HCT116 (cell line): ENCODE data around the gene THRB. TPM values are rescaled to one million over a fixed set of nuclear protein-coding genes. Genes with fewer than 3 reads are reported as not detected.

Source experiments
- ATAC-seq: fragments of 200-7000 bp; cut with Tn5 transposase; 2 replicates; pipeline ENCODE4 v1.9.1; 2020; ENCODE audit warnings: mild to moderate bottlenecking, moderate library complexity
- BruUV-seq: library from RNA; stranded (reverse); fragments of 400-500 nt; replicated peaks from 2 replicates; lab custom pipeline; 2021; lab: Mats Ljungman, UMichigan
- CTCF ChIA-PET: fragments of 300-600 bp; sonication (Branson Sonifier 250); formaldehyde crosslinking; loops from one replicate; lab custom pipeline; 2021; ENCODE audit warnings: antibody characterized with exemption; lab: Charles Lee
- POLR2A ChIA-PET: fragments of 300-600, 350-600 bp; sonication (Branson Sonifier 250); formaldehyde crosslinking; loops from one replicate; lab custom pipeline; 2021; ENCODE audit warnings: antibody characterized with exemption; lab: Charles Lee
- RAD21 ChIA-PET, 2 experiments: fragments of 300-600 bp; sonication (Branson Sonifier 250); formaldehyde crosslinking; loops; one replicate each; lab custom pipeline; 2023; ENCODE audit warnings: low total read pairs in 2 of 2; ENCODE audit not compliant: uncharacterized antibody in 2 of 2, unreplicated experiment in 2 of 2, low non-redundant PET in 1 of 2; lab: Charles Lee
- DNase-seq: peaks from one replicate; pipeline ENCODE4 v3.0.0-alpha.2; 2010; ENCODE audit warnings: low read depth, low spot score
- H2AFZ ChIP-seq: fragments of 200-600 bp; shearing (Covaris generic), sonication (generic); 2 replicates; pipeline ENCODE4 v1.6.1; 2017; ENCODE audit warnings: low read depth, mixed run types, mixed read lengths, antibody characterized with exemption, low read length; ENCODE audit not compliant: poor library complexity, severe bottlenecking
- H3K27ac ChIP-seq: 2 replicates; pipeline ENCODE4 v1.5.1; 2012; ENCODE audit warnings: low read depth, low read length
- H3K27me3 ChIP-seq: fragments of 200-600 bp; sonication (generic); 2 replicates; pipeline ENCODE4 v1.6.1; 2016; ENCODE audit warnings: mixed run types, low read length, mixed read lengths; ENCODE audit not compliant: insufficient read depth
- H3K36me3 ChIP-seq, 2 experiments: fragments of 200-500 bp in 1 of 2; fragments of 200-600 bp in 1 of 2; sonication (Bioruptor generic) in 1 of 2; sonication (generic) in 1 of 2; 2 replicates each; pipeline versions ENCODE4 v1.5.1 to v1.6.1; 2014 to 2016; ENCODE audit warnings: low read length in 2 of 2, inconsistent platforms in 1 of 2, mixed read lengths in 1 of 2, mixed run types in 1 of 2; ENCODE audit not compliant: insufficient read depth in 2 of 2, control insufficient read depth in 1 of 2
- H3K4me1 ChIP-seq, 2 experiments: fragments of 200-600 bp in 1 of 2; sonication (generic) in 1 of 2; 2 replicates each; pipeline versions ENCODE4 v1.5.1 to v1.6.1; 2012 to 2017; ENCODE audit warnings: low read length in 2 of 2, inconsistent platforms in 1 of 2, mild to moderate bottlenecking in 1 of 2, mixed read lengths in 1 of 2, mixed run types in 1 of 2, moderate library complexity in 1 of 2; ENCODE audit not compliant: insufficient read depth in 2 of 2, control insufficient read depth in 1 of 2
- H3K4me2 ChIP-seq: fragments of 200-600 bp; sonication (generic); 2 replicates; pipeline ENCODE4 v1.6.1; 2017; ENCODE audit warnings: mixed run types, low read length, mixed read lengths
- H3K4me3 ChIP-seq, 2 experiments: fragments of 200-600 bp in 1 of 2; sonication (generic) in 1 of 2; replicated peaks in 1 of 2; 2 replicates each; pipeline ENCODE4 v1.5.1; 2011 to 2016; ENCODE audit warnings: low read length in 2 of 2, control low read depth in 1 of 2, low read depth in 1 of 2, mild to moderate bottlenecking in 1 of 2, mixed read lengths in 1 of 2, mixed run types in 1 of 2
- H3K79me2 ChIP-seq: fragments of 200-600 bp; sonication (generic); 2 replicates; pipeline ENCODE4 v1.6.1; 2017; ENCODE audit warnings: mild to moderate bottlenecking, mixed run types, low read length, moderate library complexity, mixed read lengths; ENCODE audit not compliant: insufficient read depth
- H3K9ac ChIP-seq: fragments of 200-600 bp; sonication (generic); 2 replicates; pipeline ENCODE4 v1.6.1; 2016; ENCODE audit warnings: low read length, mixed read lengths
- H3K9me2 ChIP-seq: fragments of 200-600 bp; sonication (generic), shearing (Covaris generic); 2 replicates; pipeline ENCODE4 v1.6.1; 2017; ENCODE audit warnings: mixed run types, mild to moderate bottlenecking, moderate library complexity; ENCODE audit not compliant: insufficient read depth
- H3K9me3 ChIP-seq, 2 experiments: fragments of 200-500 bp in 1 of 2; fragments of 200-600 bp in 1 of 2; sonication (Bioruptor generic) in 1 of 2; sonication (generic) in 1 of 2; 2 replicates each; pipeline ENCODE4 v1.6.1; 2014 to 2017; ENCODE audit warnings: low read length in 2 of 2, mixed read lengths in 2 of 2, inconsistent platforms in 1 of 2, low read depth in 1 of 2, mild to moderate bottlenecking in 1 of 2, mixed run types in 1 of 2, moderate library complexity in 1 of 2; ENCODE audit not compliant: control insufficient read depth in 1 of 2, insufficient read depth in 1 of 2
- H4K20me1 ChIP-seq: fragments of 200-600 bp; sonication (generic), shearing (Covaris generic); 2 replicates; pipeline ENCODE4 v1.6.1; 2017; ENCODE audit warnings: mixed run types, mild to moderate bottlenecking, moderate library complexity; ENCODE audit not compliant: insufficient read depth
- CTCF ChIP-seq, 3 experiments: fragments of 200-600 bp in 1 of 3; sonication (generic) in 1 of 3; IDR thresholded peaks in 2 of 3; conservative IDR thresholded peaks in 1 of 3; 2 replicates each; pipeline ENCODE4 v1.5.1; 2012 to 2017; ENCODE audit warnings: low read depth in 2 of 3, low read length in 2 of 3, antibody characterized with exemption in 1 of 3, borderline replicate concordance in 1 of 3, control low read depth in 1 of 3, mild to moderate bottlenecking in 1 of 3, mixed read lengths in 1 of 3, mixed run types in 1 of 3, moderate library complexity in 1 of 3; ENCODE audit not compliant: insufficient read depth in 1 of 3
- EGR1 ChIP-seq: IDR thresholded peaks from 2 replicates; pipeline ENCODE4 v1.6.1; 2012; ENCODE audit warnings: low read depth
- ELF1 ChIP-seq: IDR thresholded peaks from 2 replicates; pipeline ENCODE4 v1.6.1; 2012; ENCODE audit warnings: low read depth, borderline replicate concordance
- FOSL1 ChIP-seq: IDR thresholded peaks from 2 replicates; pipeline ENCODE4 v1.6.1; 2012; ENCODE audit warnings: low read depth
- POLR2A ChIP-seq: IDR thresholded peaks from 2 replicates; pipeline ENCODE4 v1.7.0; 2011; ENCODE audit warnings: borderline replicate concordance; ENCODE audit not compliant: insufficient read depth, insufficient read length; ENCODE audit errors: extremely low read depth
- RAD21 ChIP-seq: IDR thresholded peaks from 2 replicates; pipeline ENCODE4 v1.6.1; 2012; ENCODE audit warnings: low read depth, mild to moderate bottlenecking
- SRF ChIP-seq: IDR thresholded peaks from 2 replicates; pipeline ENCODE4 v1.6.1; 2012; ENCODE audit warnings: low read depth
- YY1 ChIP-seq: IDR thresholded peaks from 2 replicates; pipeline ENCODE4 v1.6.1; 2011; ENCODE audit warnings: low read length, low read depth, moderate library complexity, mild to moderate bottlenecking; ENCODE audit not compliant: insufficient replicate concordance; ENCODE audit errors: extremely low read depth
- ZBTB33 ChIP-seq: IDR thresholded peaks from 2 replicates; pipeline ENCODE4 v1.6.1; 2011; ENCODE audit warnings: mild to moderate bottlenecking, low read length, moderate library complexity; ENCODE audit not compliant: insufficient replicate concordance; ENCODE audit errors: extremely low read depth
- intact Hi-C: fragments of 100-400 bp; cut with micrococcal nuclease; formaldehyde crosslinking; loops from 2 replicates; pipeline ENCODE4 v1.10.0; 2022
- total RNA-seq: library from RNA; stranded (reverse); gene quantifications from one replicate; pipeline ENCODE4 v1.2.1, GENCODE V29; 2021; ENCODE audit not compliant: unreplicated experiment
- TF ChIP-seq, protein P1 (sequence below): IDR thresholded peaks from 2 replicates; pipeline ENCODE4 v1.6.1; 2012

The THRB gene
- total RNA-seq, 1 experiment from 2014 or later, result 2.5 TPM

GRCh38 chr3:24151594-24151993 lies 343.1 kb downstream of the THRB start (continued):
- TF ChIP-seq CTCF (IDR thresholded peaks at IDR 0.05 in 2 of 3, conservative IDR thresholded peaks at IDR 0.05 in 1 of 3; ENCODE audit: borderline replicate concordance in 1 of 3, insufficient read depth in 1 of 3, low read depth in 2 of 3, low read length in 2 of 3) (no peak), SRF (no peak), FOSL1 (no peak), ELF1 (no peak), POLR2A (no peak), ZBTB33 (no peak), EGR1 (no peak)
- TF ChIP-seq, protein P1, sequence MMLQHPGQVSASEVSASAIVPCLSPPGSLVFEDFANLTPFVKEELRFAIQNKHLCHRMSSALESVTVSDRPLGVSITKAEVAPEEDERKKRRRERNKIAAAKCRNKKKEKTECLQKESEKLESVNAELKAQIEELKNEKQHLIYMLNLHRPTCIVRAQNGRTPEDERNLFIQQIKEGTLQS, result no peak
- TF ChIP-seq, all 23 proteins: peak for 0

DNA sequence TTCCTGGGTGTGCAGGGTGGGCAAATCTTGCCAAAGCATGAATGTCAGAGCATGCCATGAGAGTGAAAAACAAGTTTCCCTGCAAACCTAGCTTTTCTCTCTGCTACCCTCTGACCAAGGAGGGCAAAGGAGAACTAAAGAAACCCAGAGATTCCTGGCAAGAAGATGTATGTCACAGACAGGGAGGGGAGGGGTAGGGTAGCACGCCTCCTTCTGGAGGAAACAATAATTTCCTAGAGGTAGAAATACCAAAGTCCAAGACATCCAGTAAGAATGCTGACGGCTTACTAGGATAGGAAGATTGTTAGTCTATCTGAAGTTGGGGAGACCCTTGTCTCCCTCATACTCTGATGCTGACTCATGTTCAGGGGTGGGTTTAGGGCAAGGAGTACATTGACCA lies 345.6 kb downstream of the THRB start:
- H2AFZ ChIP-seq, result no peak overlapping the region
- no TSS peak for BruUV-seq
- CTCF ChIA-PET, result no interaction called here
- no peak for DNase-seq
- no peak overlapping the region for H3K9ac ChIP-seq
- POLR2A ChIA-PET, result no interaction called here
- H3K79me2 ChIP-seq, result no peaks in the 10 kb centered on the region
- no peaks in the 10 kb centered on the region for H3K36me3 ChIP-seq
- ATAC-seq, result peak; percentile 74
- H3K4me3 ChIP-seq, result no peak overlapping the region
- RAD21 ChIA-PET, result no interaction called here
- peaks cover 12 to 20% of the 10 kb centered on the region in 2 experiments for H3K4me1 ChIP-seq
- TF ChIP-seq RAD21, result peak; percentile 47
- peak; percentile 22 to 61 (median 39); a peak in 5 of 6 replicates for TF ChIP-seq CTCF (IDR thresholded peaks at IDR 0.05 in 2 of 3, conservative IDR thresholded peaks at IDR 0.05 in 1 of 3; ENCODE audit: borderline replicate concordance in 1 of 3, insufficient read depth in 1 of 3, low read depth in 2 of 3, low read length in 2 of 3)
- TF ChIP-seq YY1, result no peak
- H3K4me2 ChIP-seq, result no peak overlapping the region
- no peaks in the 10 kb centered on the region for H3K27me3 ChIP-seq
- H4K20me1 ChIP-seq, result no peaks in the 10 kb centered on the region
- no peak overlapping the region for H3K27ac ChIP-seq
- H3K9me3 ChIP-seq, result no peaks in the 10 kb centered on the region
- H3K9me2 ChIP-seq, result no peaks in the 10 kb centered on the region
- intact Hi-C loops, result loop anchor here (5.0 kb wide), 1 partner anchor 152 kb away; no protein-coding TSS in a partner anchor
